Upper lobe of left lung (tissue), 4 donors: ENCODE data around the gene TMEM18.

Source experiments
- CTCF ChIP-seq, 6 experiments: fragments of 450-650 bp in 4 of 6; fragments of 200-600 bp in 2 of 6; sonication (generic) in 2 of 6; IDR thresholded peaks; one replicate each; pipeline ENCODE4 v1.5.1; 2016 to 2019; ENCODE audit warnings: antibody characterized with exemption in 6 of 6
- POLR2A ChIP-seq, 4 donors: fragments of 450-650 bp; IDR thresholded peaks; one replicate each; pipeline ENCODE4 v1.5.1; 2016 to 2017; ENCODE audit warnings: antibody characterized with exemption in 4 of 4, mild to moderate bottlenecking in 2 of 4
- POLR2AphosphoS5 ChIP-seq, 2 donors: sonication (generic); formaldehyde crosslinking; IDR thresholded peaks; one replicate each; pipeline ENCODE4 v1.5.1; 2017; ENCODE audit warnings: antibody characterized with exemption in 2 of 2

GRCh38 chr2:626491-627339 is 50.5 kb downstream of the TMEM18 start:
- no peak for TF ChIP-seq CTCF (IDR thresholded peaks at IDR 0.05)
- no peak for TF ChIP-seq POLR2AphosphoS5 (IDR thresholded peaks at IDR 0.05)
- TF ChIP-seq POLR2A (IDR thresholded peaks at IDR 0.05), result no peak
